Activated CD8-positive, alpha-beta T cell treated with anti-CD3 and anti-CD28 coated beads for 36 hours (primary cell): ENCODE data around the gene EED. TPM values are rescaled to one million over a fixed set of nuclear protein-coding genes. Genes with fewer than 3 reads are reported as not detected.
A peak's percentile ranks its signal among the peaks of the same experiment; 100 is the strongest.

ENCODE experiments used
- ATAC-seq: fragments of 200-7000 bp; cut with Tn5 transposase; one replicate; pipeline ENCODE4 v1.10.0; 2021; ENCODE audit warnings: mild to moderate bottlenecking, moderate library complexity
- CTCF ChIA-PET: fragments of 350-600 bp; sonication (Branson Sonifier 250); formaldehyde crosslinking; loops from one replicate; lab custom pipeline; 2021; ENCODE audit warnings: antibody characterized with exemption; lab: Charles Lee
- POLR2A ChIA-PET: fragments of 350-600 bp; sonication (Branson Sonifier 250); formaldehyde crosslinking; loops from one replicate; lab custom pipeline; 2021; ENCODE audit warnings: antibody characterized with exemption; lab: Charles Lee
- DNase-seq: peaks from one replicate; pipeline ENCODE4 v3.0.0-alpha.2; 2020
- H3K27ac Mint-ChIP-seq: one replicate; pipeline ENCODE4 v1.8.0; 2021; ENCODE audit warnings: mild to moderate bottlenecking, mixed read lengths
- H3K27me3 Mint-ChIP-seq: one replicate; pipeline ENCODE4 v1.8.0; 2021; ENCODE audit warnings: mixed read lengths
- H3K36me3 Mint-ChIP-seq: one replicate; pipeline ENCODE4 v1.8.0; 2021; ENCODE audit warnings: low read depth, mixed read lengths
- H3K4me1 Mint-ChIP-seq: one replicate; pipeline ENCODE4 v1.8.0; 2021; ENCODE audit warnings: low read depth, mixed read lengths
- H3K4me3 Mint-ChIP-seq: one replicate; pipeline ENCODE4 v1.8.0; 2021; ENCODE audit warnings: mild to moderate bottlenecking, moderate library complexity, mixed read lengths
- H3K9me3 Mint-ChIP-seq: one replicate; pipeline ENCODE4 v1.8.0; 2021; ENCODE audit warnings: mixed read lengths
- intact Hi-C: fragments of 100-400 bp; cut with micrococcal nuclease; formaldehyde crosslinking; loops from one replicate; pipeline ENCODE4 v1.10.0; 2022
- total RNA-seq, 2 experiments: library from RNA; stranded (reverse); gene quantifications; one replicate each; pipeline ENCODE4 v1.2.3, GENCODE V29; 2021
- TF ChIP-seq, protein P1 (sequence below): fragments of 200-600 bp; IDR thresholded peaks from one replicate; pipeline ENCODE4 v1.8.0; 2022; ENCODE audit warnings: antibody characterized with exemption, mild to moderate bottlenecking

Gene EED
- total RNA-seq, 2 experiments from 2014 or later, result 114 to 117 TPM

- ATAC-seq (no peak), DNase-seq (no peak)
- Mint-ChIP-seq H3K4me1 (peaks cover 35% of the 10 kb centered on the region), H3K27me3 (no peaks in the 10 kb centered on the region), H3K4me3 (no peak overlapping the region), H3K9me3 (no peaks in the 10 kb centered on the region), H3K36me3 (peaks cover 6% of the 10 kb centered on the region), H3K27ac (no peak overlapping the region)
- CTCF ChIA-PET, result interaction anchor here (0.9 to 2.1 kb wide), 2 partner anchors 15 to 167 kb away, joined by 4 to 11 read pairs; no protein-coding TSS in a partner anchor
- POLR2A ChIA-PET, result no interaction called here
- intact Hi-C loops, result loop anchor here (10.0 kb wide), 1 partner anchor 354 kb away; the partner anchor contains the start of gene CCDC83
- TF ChIP-seq, protein P1, sequence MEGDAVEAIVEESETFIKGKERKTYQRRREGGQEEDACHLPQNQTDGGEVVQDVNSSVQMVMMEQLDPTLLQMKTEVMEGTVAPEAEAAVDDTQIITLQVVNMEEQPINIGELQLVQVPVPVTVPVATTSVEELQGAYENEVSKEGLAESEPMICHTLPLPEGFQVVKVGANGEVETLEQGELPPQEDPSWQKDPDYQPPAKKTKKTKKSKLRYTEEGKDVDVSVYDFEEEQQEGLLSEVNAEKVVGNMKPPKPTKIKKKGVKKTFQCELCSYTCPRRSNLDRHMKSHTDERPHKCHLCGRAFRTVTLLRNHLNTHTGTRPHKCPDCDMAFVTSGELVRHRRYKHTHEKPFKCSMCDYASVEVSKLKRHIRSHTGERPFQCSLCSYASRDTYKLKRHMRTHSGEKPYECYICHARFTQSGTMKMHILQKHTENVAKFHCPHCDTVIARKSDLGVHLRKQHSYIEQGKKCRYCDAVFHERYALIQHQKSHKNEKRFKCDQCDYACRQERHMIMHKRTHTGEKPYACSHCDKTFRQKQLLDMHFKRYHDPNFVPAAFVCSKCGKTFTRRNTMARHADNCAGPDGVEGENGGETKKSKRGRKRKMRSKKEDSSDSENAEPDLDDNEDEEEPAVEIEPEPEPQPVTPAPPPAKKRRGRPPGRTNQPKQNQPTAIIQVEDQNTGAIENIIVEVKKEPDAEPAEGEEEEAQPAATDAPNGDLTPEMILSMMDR, result no peak
These were observed 36.0 kb upstream of the EED start for GRCh38 chr11:86208572-86208971.

GRCh38 chr11:86209806-86210657 lies 34.5 kb upstream of the EED start:
- H3K4me3 Mint-ChIP-seq, result no peak overlapping the region
- intact Hi-C loops, result loop anchor here (10.0 kb wide), 1 partner anchor 355 kb away; the partner anchor contains the start of gene CCDC83
- TF ChIP-seq, protein P1, result no peak
- H3K27ac Mint-ChIP-seq, result no peak overlapping the region
- H3K9me3 Mint-ChIP-seq, result peaks cover 6% of the 10 kb centered on the region
- ATAC-seq, result no peak
- H3K27me3 Mint-ChIP-seq, result no peaks in the 10 kb centered on the region
- CTCF ChIA-PET, result interaction anchor here (0.9 kb wide), 1 partner anchor 168 kb away, joined by 4 read pairs; no protein-coding TSS in a partner anchor
- no peak for DNase-seq
- peaks cover 43% of the 10 kb centered on the region for H3K4me1 Mint-ChIP-seq
- peaks cover 12% of the 10 kb centered on the region for H3K36me3 Mint-ChIP-seq
- POLR2A ChIA-PET, result no interaction called here

- Mint-ChIP-seq H3K4me3 (no peak overlapping the region), H3K9me3 (peaks cover 6% of the 10 kb centered on the region), H3K4me1 (peaks cover 49% of the 10 kb centered on the region), H3K36me3 (peaks cover 12% of the 10 kb centered on the region), H3K27ac (no peak overlapping the region), H3K27me3 (no peaks in the 10 kb centered on the region)
- ATAC-seq (no peak), DNase-seq (no peak)
- TF ChIP-seq, protein P1, result no peak
- intact Hi-C loops, result no loop called here
- POLR2A ChIA-PET, result interaction anchor here (0.7 to 1.5 kb wide), 2 partner anchors 77 to 167 kb away, joined by 3 to 5 read pairs; no protein-coding TSS in a partner anchor
- CTCF ChIA-PET, result interaction anchor here (1.0 kb wide), 1 partner anchor 165 kb away, joined by 3 read pairs; no protein-coding TSS in a partner anchor
These were observed 33.7 kb upstream of the EED start for GRCh38 chr11:86210898-86211297.

GRCh38 chr11:86211619-86212018 lies 32.9 kb upstream of the EED start:
- Mint-ChIP-seq H3K4me1 (peaks cover 52% of the 10 kb centered on the region), H3K36me3 (peaks cover 12% of the 10 kb centered on the region), H3K27ac (peak overlapping the region; percentile 60), H3K27me3 (no peaks in the 10 kb centered on the region), H3K4me3 (no peak overlapping the region), H3K9me3 (peaks cover 6% of the 10 kb centered on the region)
- ATAC-seq (no peak), DNase-seq (peak; percentile 26)
- TF ChIP-seq, protein P1, result no peak
- intact Hi-C loops, result no loop called here
- ChIA-PET CTCF (interaction anchor here (0.8 to 1.0 kb wide), 4 partner anchors 9 to 165 kb away, joined by 3 to 8 read pairs (median 3); no protein-coding TSS in a partner anchor), POLR2A (interaction anchor here (0.7 to 1.5 kb wide), 4 partner anchors 10 to 168 kb away, joined by 3 to 5 read pairs (median 4); no protein-coding TSS in a partner anchor)
